ENCODE data around the gene NTRK2. TPM values are rescaled to one million over a fixed set of nuclear protein-coding genes. Genes with fewer than 3 reads are reported as not detected.

The NTRK2 gene
- total RNA-seq, 2 experiments from 2014 or later, result 0.06 TPM; not detected in 1

DNA sequence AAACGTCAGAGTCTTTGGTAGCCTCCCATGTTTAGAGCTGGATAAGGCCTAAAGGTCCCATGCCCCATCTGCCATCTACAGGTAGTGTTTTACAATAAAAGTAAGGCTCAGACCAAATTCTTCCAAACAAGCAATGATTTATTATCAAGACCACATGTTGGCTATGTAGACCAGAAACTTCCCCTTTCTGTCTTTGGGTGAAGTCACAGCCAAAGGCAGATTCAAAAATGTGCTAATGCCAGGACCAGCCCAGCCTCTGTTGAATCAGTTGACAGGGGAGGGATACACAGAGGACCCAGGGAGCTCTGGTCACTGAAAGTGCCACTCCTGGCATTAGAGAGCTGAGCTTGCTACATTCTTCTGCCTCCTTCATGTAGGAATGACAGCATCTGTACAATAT, 360.8 kb downstream of the NTRK2 start:
- no TSS peak for BruUV-seq (replicated peaks)
- Histone ChIP-seq H3K79me2 (ENCODE audit: insufficient read depth, low read depth, low read length) (no peaks in the 10 kb centered on the region), H3K9me2 (ENCODE audit: insufficient read depth, low read length) (no peaks in the 10 kb centered on the region), H3K4me1 (ENCODE audit: insufficient read depth, low read length, poor library complexity, severe bottlenecking) (no peaks in the 10 kb centered on the region), H4K20me1 (ENCODE audit: insufficient read depth, low read length) (no peaks in the 10 kb centered on the region), H3K36me3 (ENCODE audit: insufficient read depth, low read length) (no peaks in the 10 kb centered on the region), H3K27ac (ENCODE audit: low read depth, low read length, poor library complexity, severe bottlenecking) (no peak overlapping the region), H2AFZ (ENCODE audit: low read length) (no peak overlapping the region), H3K4me2 (ENCODE audit: low read length) (no peak overlapping the region), H3K9me3 (ENCODE audit: low read length) (no peaks in the 10 kb centered on the region), H3K4me3 (ENCODE audit: low read depth, low read length, poor library complexity, severe bottlenecking) (no peak overlapping the region)
- ChIA-PET CTCF (ENCODE audit: unreplicated experiment) (no interaction called here), POLR2A (no interaction called here)
- TF ChIP-seq EZH2phosphoT487 (IDR thresholded peaks at IDR 0.05; ENCODE audit: borderline replicate concordance, low read depth, low read length), result no peak
- intact Hi-C loops (cut with micrococcal nuclease; ENCODE audit: unreplicated experiment), result no loop called here
- DNase-seq (ENCODE audit: low spot score), result no peak

DNA sequence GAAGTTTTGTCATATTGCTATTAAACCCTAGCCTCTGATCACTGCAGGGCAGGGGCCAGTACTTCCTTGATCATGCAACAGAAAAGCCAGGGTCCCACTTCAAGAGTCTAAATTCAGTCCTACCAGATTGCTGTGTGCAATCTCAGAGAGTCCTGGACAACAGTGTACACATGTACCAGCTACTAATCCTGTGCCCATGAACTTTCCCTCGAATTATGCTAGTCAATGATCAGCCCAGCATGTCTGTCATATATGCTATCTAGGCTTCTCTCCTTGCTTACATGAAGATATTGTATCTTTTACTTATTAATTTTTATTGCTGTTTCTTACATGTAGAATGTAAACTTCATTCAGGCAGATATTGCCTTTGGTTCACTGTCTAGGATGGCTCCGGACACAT, 367.0 kb downstream of the NTRK2 start:
- CTCF ChIA-PET (ENCODE audit: unreplicated experiment), result no interaction called here
- Histone ChIP-seq H3K9me2 (ENCODE audit: insufficient read depth, low read length) (no peaks in the 10 kb centered on the region), H3K27ac (ENCODE audit: low read depth, low read length, poor library complexity, severe bottlenecking) (no peak overlapping the region), H3K4me1 (ENCODE audit: insufficient read depth, low read length, poor library complexity, severe bottlenecking) (no peaks in the 10 kb centered on the region), H3K4me3 (ENCODE audit: low read depth, low read length, poor library complexity, severe bottlenecking) (no peak overlapping the region), H3K9me3 (ENCODE audit: low read length) (no peaks in the 10 kb centered on the region), H3K4me2 (ENCODE audit: low read length) (no peak overlapping the region), H3K79me2 (ENCODE audit: insufficient read depth, low read depth, low read length) (no peaks in the 10 kb centered on the region), H2AFZ (ENCODE audit: low read length) (no peak overlapping the region), H3K36me3 (ENCODE audit: insufficient read depth, low read length) (no peaks in the 10 kb centered on the region), H4K20me1 (ENCODE audit: insufficient read depth, low read length) (no peaks in the 10 kb centered on the region)
- TF ChIP-seq, protein P1, sequence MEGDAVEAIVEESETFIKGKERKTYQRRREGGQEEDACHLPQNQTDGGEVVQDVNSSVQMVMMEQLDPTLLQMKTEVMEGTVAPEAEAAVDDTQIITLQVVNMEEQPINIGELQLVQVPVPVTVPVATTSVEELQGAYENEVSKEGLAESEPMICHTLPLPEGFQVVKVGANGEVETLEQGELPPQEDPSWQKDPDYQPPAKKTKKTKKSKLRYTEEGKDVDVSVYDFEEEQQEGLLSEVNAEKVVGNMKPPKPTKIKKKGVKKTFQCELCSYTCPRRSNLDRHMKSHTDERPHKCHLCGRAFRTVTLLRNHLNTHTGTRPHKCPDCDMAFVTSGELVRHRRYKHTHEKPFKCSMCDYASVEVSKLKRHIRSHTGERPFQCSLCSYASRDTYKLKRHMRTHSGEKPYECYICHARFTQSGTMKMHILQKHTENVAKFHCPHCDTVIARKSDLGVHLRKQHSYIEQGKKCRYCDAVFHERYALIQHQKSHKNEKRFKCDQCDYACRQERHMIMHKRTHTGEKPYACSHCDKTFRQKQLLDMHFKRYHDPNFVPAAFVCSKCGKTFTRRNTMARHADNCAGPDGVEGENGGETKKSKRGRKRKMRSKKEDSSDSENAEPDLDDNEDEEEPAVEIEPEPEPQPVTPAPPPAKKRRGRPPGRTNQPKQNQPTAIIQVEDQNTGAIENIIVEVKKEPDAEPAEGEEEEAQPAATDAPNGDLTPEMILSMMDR (conservative IDR thresholded peaks at IDR 0.05; ENCODE audit: low read length), result no peak
- TF ChIP-seq EZH2phosphoT487 (IDR thresholded peaks at IDR 0.05; ENCODE audit: borderline replicate concordance, low read depth, low read length), result no peak
- POLR2A ChIA-PET, result interaction anchor here (0.6 kb wide), 1 partner anchor 601 kb away, joined by 3 read pairs; no protein-coding TSS in a partner anchor
- intact Hi-C loops (cut with micrococcal nuclease; ENCODE audit: unreplicated experiment), result no loop called here
- no peak for DNase-seq (ENCODE audit: low spot score)
- no TSS peak for BruUV-seq (replicated peaks)

DNA sequence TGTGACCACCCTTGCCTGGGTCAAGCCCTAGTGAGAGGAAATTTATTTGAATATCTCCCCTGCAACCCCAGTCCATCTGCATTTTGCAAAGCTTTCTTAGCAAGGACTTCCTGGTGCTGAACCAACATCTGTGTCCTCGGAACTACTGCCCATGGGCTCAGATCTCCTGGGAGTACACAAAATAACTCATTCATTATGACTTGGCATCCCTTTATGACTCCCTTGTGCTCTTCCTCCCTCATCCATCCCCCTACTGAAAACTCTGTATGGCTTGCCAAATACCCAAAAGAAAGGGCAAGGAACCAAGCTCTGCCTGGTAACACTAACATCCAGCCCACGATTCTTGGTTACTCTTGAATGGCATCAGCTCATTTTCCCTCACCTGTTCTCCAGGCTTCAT, 368.5 kb downstream of the NTRK2 start:
- BruUV-seq (replicated peaks), result no TSS peak
- intact Hi-C loops (cut with micrococcal nuclease; ENCODE audit: unreplicated experiment), result no loop called here
- CTCF ChIA-PET (ENCODE audit: unreplicated experiment), result no interaction called here
- no peak for DNase-seq (ENCODE audit: low spot score)
- H3K79me2 ChIP-seq (ENCODE audit: insufficient read depth, low read depth, low read length), result no peaks in the 10 kb centered on the region
- no peaks in the 10 kb centered on the region for H4K20me1 ChIP-seq (ENCODE audit: insufficient read depth, low read length)
- H3K4me3 ChIP-seq (ENCODE audit: low read depth, low read length, poor library complexity, severe bottlenecking), result no peak overlapping the region
- H3K36me3 ChIP-seq (ENCODE audit: insufficient read depth, low read length), result no peaks in the 10 kb centered on the region
- no peaks in the 10 kb centered on the region for H3K9me3 ChIP-seq (ENCODE audit: low read length)
- H3K27ac ChIP-seq (ENCODE audit: low read depth, low read length, poor library complexity, severe bottlenecking), result no peak overlapping the region
- TF ChIP-seq, protein P1 (conservative IDR thresholded peaks at IDR 0.05; ENCODE audit: low read length), result no peak
- TF ChIP-seq EZH2phosphoT487 (IDR thresholded peaks at IDR 0.05; ENCODE audit: borderline replicate concordance, low read depth, low read length), result no peak
- H3K4me1 ChIP-seq (ENCODE audit: insufficient read depth, low read length, poor library complexity, severe bottlenecking), result no peaks in the 10 kb centered on the region
- no peaks in the 10 kb centered on the region for H3K9me2 ChIP-seq (ENCODE audit: insufficient read depth, low read length)
- H3K4me2 ChIP-seq (ENCODE audit: low read length), result no peak overlapping the region
- POLR2A ChIA-PET, result interaction anchor here (0.7 kb wide), 1 partner anchor 24 kb away, joined by 3 read pairs; no protein-coding TSS in a partner anchor
- H2AFZ ChIP-seq (ENCODE audit: low read length), result no peak overlapping the region

Measured in OCI-LY7 (cell line).